Loucy (cell line): Measurements from ENCODE around the gene NOD1.

Experiments
- CTCF ChIP-seq: fragments of 200-600 bp; sonication (generic); conservative IDR thresholded peaks from 2 replicates; pipeline ENCODE4 v1.5.1; 2014; ENCODE audit warnings: mild to moderate bottlenecking, antibody characterized with exemption, low read length
- EZH2phosphoT487 ChIP-seq: fragments of 200-600 bp; IDR thresholded peaks from 2 replicates; pipeline ENCODE4 v1.6.1; 2018; ENCODE audit warnings: antibody characterized with exemption, mild to moderate bottlenecking, moderate library complexity, borderline replicate concordance

DNA sequence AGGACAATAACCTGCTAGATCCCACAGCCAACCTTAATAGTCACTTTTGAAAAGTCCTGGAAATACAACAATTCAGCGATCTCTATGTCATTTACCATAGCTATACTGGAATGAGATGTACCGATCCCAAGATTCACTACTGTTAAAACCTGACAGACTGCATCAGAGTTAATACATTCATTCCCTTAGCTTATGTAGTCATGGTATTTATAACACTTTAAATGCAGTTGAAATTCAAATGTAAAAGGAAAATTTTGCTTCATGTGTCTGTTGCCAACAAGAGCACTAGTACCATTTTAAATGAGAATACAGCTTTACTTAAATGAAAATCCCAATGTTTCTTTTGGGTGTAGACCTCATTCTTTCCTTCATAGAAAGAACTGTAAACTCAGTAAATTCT, 37.2 kb upstream of the NOD1 start:
- TF ChIP-seq EZH2phosphoT487 (no peak), CTCF (no peak)
